ENCODE results near the gene ZNF106.

DNA sequence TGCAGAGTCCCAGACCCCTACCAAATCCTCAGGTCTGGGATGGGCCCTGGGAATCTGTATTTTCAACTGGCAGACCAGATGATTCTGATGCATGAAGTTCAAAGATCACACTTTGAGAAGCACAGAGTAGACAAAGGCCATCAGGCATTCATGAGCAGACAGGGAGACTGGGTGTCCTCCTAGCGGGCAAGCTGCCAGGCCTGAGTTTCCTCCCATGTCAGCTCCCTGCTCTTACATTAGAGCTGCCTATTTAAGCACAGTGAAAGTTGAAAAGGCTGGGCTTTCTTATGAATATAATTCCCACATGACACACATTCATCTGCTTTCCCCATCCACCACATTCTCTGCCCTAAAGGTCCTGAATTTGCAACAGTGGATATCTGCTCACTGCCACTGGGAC lies 117.7 kb downstream of the ZNF106 start:
- TF ChIP-seq, protein P1, sequence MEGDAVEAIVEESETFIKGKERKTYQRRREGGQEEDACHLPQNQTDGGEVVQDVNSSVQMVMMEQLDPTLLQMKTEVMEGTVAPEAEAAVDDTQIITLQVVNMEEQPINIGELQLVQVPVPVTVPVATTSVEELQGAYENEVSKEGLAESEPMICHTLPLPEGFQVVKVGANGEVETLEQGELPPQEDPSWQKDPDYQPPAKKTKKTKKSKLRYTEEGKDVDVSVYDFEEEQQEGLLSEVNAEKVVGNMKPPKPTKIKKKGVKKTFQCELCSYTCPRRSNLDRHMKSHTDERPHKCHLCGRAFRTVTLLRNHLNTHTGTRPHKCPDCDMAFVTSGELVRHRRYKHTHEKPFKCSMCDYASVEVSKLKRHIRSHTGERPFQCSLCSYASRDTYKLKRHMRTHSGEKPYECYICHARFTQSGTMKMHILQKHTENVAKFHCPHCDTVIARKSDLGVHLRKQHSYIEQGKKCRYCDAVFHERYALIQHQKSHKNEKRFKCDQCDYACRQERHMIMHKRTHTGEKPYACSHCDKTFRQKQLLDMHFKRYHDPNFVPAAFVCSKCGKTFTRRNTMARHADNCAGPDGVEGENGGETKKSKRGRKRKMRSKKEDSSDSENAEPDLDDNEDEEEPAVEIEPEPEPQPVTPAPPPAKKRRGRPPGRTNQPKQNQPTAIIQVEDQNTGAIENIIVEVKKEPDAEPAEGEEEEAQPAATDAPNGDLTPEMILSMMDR (IDR thresholded peaks at IDR 0.05) = no peak
- no peak for TF ChIP-seq POLR2A (IDR thresholded peaks at IDR 0.05)

Data from right lobe of liver (tissue), 4 donors.